Motor neuron (in vitro differentiated cells): ENCODE results near the gene SLC25A15. TPM values are rescaled to one million over a fixed set of nuclear protein-coding genes. Genes with fewer than 3 reads are reported as not detected.
"Not testable (repeated sequence)": the region's sequence is repeated elsewhere in the genome, so short reads cannot be mapped to it uniquely, and the experiment has no call there.

Experiments used
- ATAC-seq, 8 experiments: fragments of 200-7000 bp; cut with Tn5 transposase; replicated peaks in 6 of 8; 2 replicates each; pipeline ENCODE4 v1.8.0; 2021; ENCODE audit warnings: mild to moderate bottlenecking in 8 of 8, moderate library complexity in 8 of 8
- H3K27ac ChIP-seq, 2 donors: fragments of 250-450 bp; sonication (Bioruptor Pico); 2 replicates each; pipeline ENCODE4 v1.9.0; 2021; ENCODE audit warnings: antibody characterized with exemption in 2 of 2, mild to moderate bottlenecking in 2 of 2, moderate library complexity in 1 of 2
- H3K4me1 ChIP-seq, 2 donors: fragments of 250-450 bp; sonication (Bioruptor Pico); replicated peaks in 1 of 2; 2 replicates each; pipeline ENCODE4 v1.6.1; 2021; ENCODE audit warnings: antibody characterized with exemption in 2 of 2, mild to moderate bottlenecking in 2 of 2, moderate library complexity in 1 of 2
- H3K4me3 ChIP-seq, 5 donors: fragments of 250-450 bp; sonication (Bioruptor Pico); 2 replicates each; pipeline ENCODE4 v1.9.0; 2021; ENCODE audit warnings: antibody characterized with exemption in 5 of 5, mild to moderate bottlenecking in 5 of 5, moderate library complexity in 4 of 5
- WGBS, 10 experiments: fragments of 450-650 bp; shearing (Covaris generic); methylation state at CpG; one replicate each; pipeline ENCODE4 v1.0.0; 2022; 5-methylcytosine and 5-hydroxymethylcytosine counted together
- in situ Hi-C, 9 experiments: fragments of 400-800 bp; cut with MboI; loops; one replicate each; pipeline ENCODE4 v1.15.0; 2021; ENCODE audit warnings: low sequenced_read_pairs in 9 of 9, low pct_unique_long_range_greater_than_20kb in 2 of 9; ENCODE audit not compliant: unreplicated experiment in 9 of 9
- total RNA-seq, 8 experiments: library from RNA; unstranded; fragments of 300-600 nt; gene quantifications; 2 replicates each; pipeline versions ENCODE4 v1.2.3 to v1.2.4, GENCODE V29; 2022

SLC25A15 gene
- total RNA-seq, 8 experiments from 2014 or later = 11.0 to 25.1 (median 15.7) TPM

DNA sequence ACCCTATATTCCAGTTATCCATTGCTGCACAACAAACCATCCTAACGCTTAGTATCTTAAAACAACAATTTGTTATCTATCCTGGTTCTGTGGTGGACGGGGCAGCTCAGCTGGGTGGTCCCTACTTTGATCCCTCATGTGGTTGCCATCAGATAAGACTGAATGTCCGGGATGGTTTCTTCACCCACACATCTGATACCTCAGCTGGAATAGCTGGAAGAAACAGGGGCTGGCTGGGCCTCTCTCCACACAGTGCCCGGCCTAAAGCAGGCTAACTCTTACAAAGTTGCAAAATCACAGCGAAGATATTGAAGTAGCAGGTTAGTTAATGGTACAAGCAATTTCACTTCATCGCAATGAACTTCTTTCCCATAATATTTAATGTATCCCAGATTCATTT is 14.7 kb upstream of the SLC25A15 start:
- Histone ChIP-seq H3K4me1 (peaks cover 5 to 9% of the 10 kb centered on the region in 2 donors), H3K4me3 (no peak overlapping the region), H3K27ac (no peak overlapping the region)
- ATAC-seq = no peak
- 35 to 100% (median 86%) methylated on average over 2 to 5 of the region's 6 CpGs for WGBS, 10 experiments
- in situ Hi-C loops = loop anchor here in 1 of 9 experiments (25.0 kb wide), 1 partner anchor 288 kb away; the partner anchor contains the start of gene WBP4

DNA sequence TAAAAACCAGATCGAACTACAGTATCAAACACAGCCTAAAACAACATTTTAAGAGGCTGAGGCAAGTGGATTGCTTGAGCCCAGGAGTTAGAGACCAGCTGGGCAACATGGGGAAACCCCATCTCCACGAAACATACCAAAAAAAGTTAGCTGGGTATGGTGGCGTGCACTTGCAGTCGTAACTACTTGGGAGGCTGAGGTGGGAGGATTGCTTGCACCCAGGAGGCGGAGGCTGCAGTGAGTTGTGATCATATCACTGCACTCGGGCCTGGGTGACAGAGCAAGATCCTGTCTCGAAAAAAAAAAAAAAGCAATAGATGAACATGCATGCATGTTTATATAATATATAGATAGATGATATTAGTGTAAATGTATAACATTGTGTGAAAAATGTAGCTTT is 13.2 kb upstream of the SLC25A15 start:
- H3K27ac ChIP-seq = no peak overlapping the region
- peaks cover 0 to 4% of the 10 kb centered on the region in 2 donors for H3K4me1 ChIP-seq
- WGBS, 10 experiments = 46 to 89% (median 73%) methylated on average over 4 to 6 of the region's 7 CpGs; no CpG with 5 or more reads in 5 of the 10 experiments
- in situ Hi-C loops = loop anchor here in 1 of 9 experiments (25.0 kb wide), 1 partner anchor 286 kb away; the partner anchor contains the start of gene WBP4
- H3K4me3 ChIP-seq = no peak overlapping the region
- no peak for ATAC-seq

DNA sequence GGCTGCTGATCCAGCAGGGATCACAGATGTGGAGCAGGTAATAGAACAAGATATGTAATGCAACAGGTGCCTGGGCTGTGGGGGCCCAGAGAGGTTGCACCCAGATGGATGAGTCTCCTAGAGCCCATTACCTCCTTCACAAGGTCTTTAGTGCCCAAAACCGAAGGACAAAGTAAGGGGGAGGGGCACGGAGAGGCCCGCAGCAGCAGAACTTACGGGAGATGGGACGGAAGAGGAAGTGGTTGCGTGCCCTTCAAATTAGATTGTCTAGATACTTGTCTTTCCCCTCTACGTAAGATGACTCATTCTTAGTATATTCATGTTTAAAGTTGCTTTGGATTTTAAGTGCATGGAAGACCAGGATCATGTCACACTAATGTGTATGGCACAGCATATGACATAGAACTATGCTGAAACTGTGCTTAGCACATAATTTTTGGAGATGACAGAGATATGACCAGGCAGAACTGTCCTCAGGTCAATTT is 12.7 kb upstream of the SLC25A15 start:
- in situ Hi-C loops = loop anchor here in 1 of 9 experiments (25.0 kb wide), 1 partner anchor 286 kb away; the partner anchor contains the start of gene WBP4
- peak in 2 of 8 experiments; percentile 5 to 11 for ATAC-seq
- Histone ChIP-seq H3K27ac (no peak overlapping the region), H3K4me1 (peaks cover 0 to 1% of the 10 kb centered on the region in 2 donors), H3K4me3 (no peak overlapping the region)
- 50 to 100% (median 75%) methylated on average over 1 to 7 of the region's 7 CpGs; no CpG with 5 or more reads in 1 of the 10 experiments for WGBS, 10 experiments

DNA sequence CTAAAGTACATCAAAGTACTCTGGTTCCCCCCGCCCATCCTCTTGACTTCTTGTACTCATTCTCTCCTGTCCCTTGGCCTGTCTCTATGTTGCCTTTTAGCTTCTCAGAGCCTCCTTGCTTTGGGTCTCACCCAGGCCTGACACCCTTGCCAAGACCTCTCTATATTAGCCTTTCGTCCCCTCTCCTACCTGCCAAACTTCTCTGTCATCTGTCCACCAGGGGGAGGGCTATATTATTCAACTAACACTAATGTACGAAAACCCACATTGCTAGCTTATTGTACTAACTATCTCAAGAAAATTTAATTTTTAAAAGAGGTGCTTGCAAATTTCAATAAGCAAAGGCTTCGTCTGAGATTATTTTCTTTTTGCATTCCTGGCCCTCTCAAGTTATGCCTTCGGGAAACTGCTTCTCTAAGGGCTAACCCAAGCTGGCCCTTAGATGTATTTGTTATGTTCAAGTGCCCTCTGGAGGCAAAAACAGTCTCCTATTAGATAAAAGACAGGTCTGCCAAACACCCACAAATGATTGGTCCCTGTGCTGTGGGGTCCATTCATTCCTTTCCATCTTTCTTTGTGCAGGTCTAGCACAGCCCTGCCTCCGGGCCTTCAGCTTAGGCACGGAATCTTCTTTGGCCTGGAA is 12.1 kb upstream of the SLC25A15 start:
- no peak overlapping the region for H3K4me3 ChIP-seq

DNA sequence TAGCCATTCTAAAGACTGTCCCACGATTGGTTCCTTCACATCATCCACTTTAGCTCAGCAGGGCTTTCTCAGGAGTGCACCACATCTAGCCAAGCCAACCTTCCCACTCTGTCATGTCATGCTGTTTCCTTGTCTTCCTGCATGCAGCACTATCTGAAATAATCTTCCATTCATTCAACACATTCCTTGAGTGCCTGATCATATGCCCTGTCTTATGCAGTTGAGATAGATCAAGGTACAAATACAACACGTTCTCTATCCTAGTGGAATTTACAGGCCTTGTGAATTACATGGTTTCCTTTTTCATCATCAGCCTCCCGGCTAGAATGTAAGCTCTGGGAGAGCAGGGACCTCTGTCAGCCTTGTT is 11.6 kb upstream of the SLC25A15 start:
- peak in 2 of 8 experiments; percentile 5 to 24 for ATAC-seq
- Histone ChIP-seq H3K4me1 (no peaks in the 10 kb centered on the region), H3K27ac (no peak overlapping the region), H3K4me3 (no peak overlapping the region)
- 0 to 92% (median 46%) methylated on average over 1 to 3 of the region's 3 CpGs; no CpG with 5 or more reads in 2 of the 10 experiments for WGBS, 10 experiments
- in situ Hi-C loops = loop anchor here in 1 of 9 experiments (25.0 kb wide), 1 partner anchor 285 kb away; the partner anchor contains the start of gene WBP4

More for the DNA sequence above, 12.1 kb upstream of the SLC25A15 start:
- peak; percentile 63 to 97 (median 88) for ATAC-seq
- Histone ChIP-seq H3K27ac (no peak overlapping the region), H3K4me1 (no peaks in the 10 kb centered on the region)
- in situ Hi-C loops = loop anchor here in 1 of 9 experiments (25.0 kb wide), 1 partner anchor 285 kb away; the partner anchor contains the start of gene WBP4
- 0 to 64% (median 35%) methylated on average over 3 to 7 of the region's 7 CpGs for WGBS, 10 experiments

DNA sequence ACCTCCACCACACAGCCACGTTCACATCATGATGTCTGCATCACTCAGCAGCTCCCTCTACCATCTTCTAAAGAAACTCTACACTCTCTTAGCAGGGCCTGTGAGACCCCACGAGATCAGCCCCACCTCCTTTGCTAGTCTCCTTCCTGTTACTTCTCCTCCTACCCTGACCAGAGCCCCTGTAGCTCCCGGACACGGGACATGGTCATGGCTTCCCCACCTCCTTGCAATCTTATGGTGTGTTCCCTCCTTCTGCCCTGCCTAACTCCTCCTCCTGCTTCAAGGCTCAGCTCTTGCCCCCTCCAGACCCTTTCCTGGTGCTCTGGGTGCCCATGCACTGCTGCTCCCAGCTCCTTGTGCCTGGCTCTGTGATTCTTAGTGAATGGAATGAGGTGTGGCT is 10.4 kb upstream of the SLC25A15 start:
- Histone ChIP-seq H3K27ac (no peak overlapping the region), H3K4me1 (no peaks in the 10 kb centered on the region), H3K4me3 (no peak overlapping the region)
- 0 to 64% (median 56%) methylated on average over 1 to 4 of the region's 4 CpGs; no CpG with 5 or more reads in 6 of the 10 experiments for WGBS, 10 experiments
- in situ Hi-C loops = loop anchor here in 1 of 9 experiments (25.0 kb wide), 1 partner anchor 283 kb away; the partner anchor contains the start of gene WBP4
- no peak for ATAC-seq

DNA sequence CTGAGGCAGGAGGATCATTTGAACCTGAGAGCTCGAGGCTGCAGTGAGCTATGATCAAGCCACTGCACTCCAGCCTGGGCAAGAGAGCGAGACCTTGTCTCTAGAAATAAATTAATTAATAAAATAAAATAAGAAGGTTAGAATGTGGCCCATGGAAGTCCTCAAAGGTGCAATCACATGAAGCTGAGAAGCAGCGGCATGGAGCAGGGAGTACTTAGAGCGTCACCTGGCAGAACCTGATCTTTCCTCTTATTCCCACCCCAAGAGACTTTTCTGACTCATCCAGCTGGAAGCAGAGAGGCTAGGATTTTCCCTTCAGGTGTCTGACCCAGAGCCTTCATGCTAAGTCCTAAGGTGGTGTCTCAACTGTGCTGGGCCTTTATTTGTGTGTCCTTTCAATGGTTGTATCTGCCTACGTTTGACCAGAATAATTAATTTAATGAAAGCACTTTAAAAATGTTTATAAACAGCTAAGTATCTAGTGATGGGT is 9.6 kb upstream of the SLC25A15 start:
- in situ Hi-C loops = loop anchor here in 1 of 9 experiments (25.0 kb wide), 1 partner anchor 282 kb away; the partner anchor contains the start of gene WBP4
- no peak overlapping the region for H3K4me3 ChIP-seq
- WGBS, 10 experiments = 60 to 100% (median 86%) methylated on average over 1 to 4 of the region's 5 CpGs; no CpG with 5 or more reads in 2 of the 10 experiments
- no peak for ATAC-seq
- no peak overlapping the region for H3K27ac ChIP-seq
- no peaks in the 10 kb centered on the region for H3K4me1 ChIP-seq

DNA sequence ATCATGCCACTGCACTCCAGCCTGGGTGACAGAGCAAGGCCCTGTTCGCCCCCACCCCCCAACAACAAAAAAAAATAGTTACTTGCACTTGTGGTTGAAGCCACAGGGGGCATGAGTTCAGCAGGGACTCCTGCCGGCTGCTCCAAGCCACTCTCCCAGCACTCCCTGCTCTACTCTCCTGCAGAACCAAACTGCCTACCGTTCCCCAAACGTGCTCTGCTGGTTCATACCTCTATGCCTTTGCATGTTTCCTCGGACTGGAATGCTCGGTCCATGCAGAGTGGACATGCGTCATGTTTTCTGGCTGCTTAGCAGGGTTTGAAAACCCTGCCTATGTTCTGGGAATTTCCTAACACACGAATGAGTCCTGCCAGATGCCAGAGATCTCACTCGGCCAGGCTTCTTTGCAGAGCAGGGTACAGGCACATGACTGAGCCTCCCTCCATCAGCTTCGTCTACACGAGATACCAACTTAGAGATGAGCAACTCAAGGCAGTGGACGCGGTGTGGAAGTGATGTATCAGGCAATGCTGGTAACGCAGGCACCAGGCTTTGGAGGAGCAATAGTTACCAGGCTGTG is 8.5 kb upstream of the SLC25A15 start:
- in situ Hi-C loops = loop anchor here in 1 of 9 experiments (25.0 kb wide), 1 partner anchor 281 kb away; the partner anchor contains the start of gene WBP4
- ATAC-seq = peak in 3 of 8 experiments; percentile 11 to 27 (median 15)
- Histone ChIP-seq H3K4me1 (no peaks in the 10 kb centered on the region), H3K27ac (no peak overlapping the region), H3K4me3 (no peak overlapping the region)
- 40 to 100% (median 63%) methylated on average over 1 to 8 of the region's 14 CpGs; no CpG with 5 or more reads in 3 of the 10 experiments for WGBS, 10 experiments

DNA sequence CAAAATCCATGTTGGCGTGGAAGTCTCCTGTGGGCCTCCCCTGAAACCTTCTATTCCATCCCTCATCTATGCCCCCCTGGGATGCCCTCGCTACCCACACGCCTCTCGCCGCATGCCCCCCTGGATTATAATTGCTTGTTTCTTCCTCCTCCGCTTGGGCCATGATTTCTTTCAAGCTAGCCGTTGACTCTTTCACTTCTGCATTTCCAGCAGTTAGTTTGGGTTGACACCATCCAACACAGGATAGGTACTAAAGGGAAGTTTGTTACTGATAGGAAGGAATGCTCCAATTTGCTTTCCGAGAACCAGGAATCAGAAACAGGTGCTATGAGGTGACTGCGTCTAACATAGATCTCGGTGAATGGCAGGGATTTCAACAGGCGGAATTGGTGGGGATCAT is 7.7 kb upstream of the SLC25A15 start:
- Histone ChIP-seq H3K4me1 (no peaks in the 10 kb centered on the region), H3K4me3 (no peak overlapping the region), H3K27ac (no peak overlapping the region)
- 72 to 100% (median 92%) methylated on average over 1 to 10 of the region's 11 CpGs; no CpG with 5 or more reads in 4 of the 10 experiments for WGBS, 10 experiments
- in situ Hi-C loops = loop anchor here in 1 of 9 experiments (25.0 kb wide), 1 partner anchor 281 kb away; the partner anchor contains the start of gene WBP4
- no peak for ATAC-seq

DNA sequence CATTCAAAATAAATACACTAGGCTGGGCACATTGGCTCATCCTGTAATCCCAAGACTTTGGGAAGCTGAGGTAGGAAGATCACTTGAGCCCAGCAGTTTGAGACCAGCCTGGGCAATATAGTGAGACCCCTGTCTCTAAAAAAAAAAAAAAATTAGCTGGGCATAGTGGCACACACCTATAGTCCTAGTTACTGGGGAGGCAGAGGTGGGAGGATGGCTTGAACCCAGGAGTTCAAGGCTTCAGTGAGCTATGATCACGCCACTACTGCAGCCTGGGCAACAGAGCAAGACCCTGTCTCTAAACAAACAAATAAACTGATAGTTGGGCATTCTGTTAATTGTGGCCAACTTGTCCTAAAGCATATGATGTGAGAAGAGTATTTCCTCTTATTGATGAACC is 6.4 kb upstream of the SLC25A15 start:
- not testable (repeated sequence) for H3K27ac ChIP-seq, ATAC-seq, H3K4me3 ChIP-seq, H3K4me1 ChIP-seq
- in situ Hi-C loops = loop anchor here in 1 of 9 experiments (25.0 kb wide), 1 partner anchor 279 kb away; the partner anchor contains the start of gene WBP4
- WGBS, 10 experiments = 80 to 100% (median 91%) methylated on average over 1 of the region's 1 CpG; no CpG with 5 or more reads in 6 of the 10 experiments

DNA sequence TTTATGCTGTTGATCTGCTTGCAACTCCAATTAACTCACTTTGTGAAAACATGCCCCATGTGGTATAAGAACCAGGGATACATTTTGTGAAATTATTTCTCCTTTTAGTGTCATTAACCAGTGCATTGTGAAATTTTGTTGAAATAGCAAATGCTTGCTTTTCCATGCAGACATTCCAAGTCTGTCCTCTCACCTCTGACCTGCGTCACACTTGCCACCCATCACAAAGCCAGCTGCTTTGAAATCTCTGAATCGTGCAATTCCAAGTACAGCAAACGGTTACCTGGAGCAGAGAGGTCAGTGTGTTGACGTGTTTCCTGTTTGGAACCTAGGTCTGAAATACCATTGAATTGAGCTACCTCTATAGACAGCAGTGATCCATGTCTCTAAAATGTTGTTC is 4.9 kb upstream of the SLC25A15 start:
- Histone ChIP-seq H3K27ac (no peak overlapping the region), H3K4me3 (no peak overlapping the region), H3K4me1 (no peaks in the 10 kb centered on the region)
- WGBS, 10 experiments = 50 to 100% (median 85%) methylated on average over 1 to 4 of the region's 4 CpGs; no CpG with 5 or more reads in 1 of the 10 experiments
- in situ Hi-C loops = loop anchor here in 1 of 9 experiments (25.0 kb wide), 1 partner anchor 278 kb away; the partner anchor contains the start of gene WBP4
- ATAC-seq = no peak

DNA sequence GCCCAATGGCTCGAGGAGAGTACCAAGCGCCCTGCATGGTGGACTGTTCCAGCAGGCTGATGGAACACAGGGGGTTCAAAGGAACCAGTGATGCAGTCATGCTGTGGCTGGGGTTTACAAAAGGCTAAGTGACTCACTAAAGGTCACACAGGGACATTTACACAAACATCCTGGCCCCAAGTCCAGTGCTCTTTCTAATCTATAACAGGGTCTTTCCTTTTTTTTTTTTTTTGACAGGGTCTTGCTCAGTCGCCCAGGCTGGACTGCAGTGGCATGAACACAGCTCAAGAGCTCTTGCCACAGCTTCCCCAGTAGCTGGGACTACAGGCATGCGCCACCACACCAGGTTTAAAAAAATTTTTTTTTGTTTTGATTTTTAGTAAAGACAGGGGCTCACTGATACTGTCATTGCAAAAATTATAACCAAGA is 2.8 kb upstream of the SLC25A15 start:
- no peak overlapping the region for H3K27ac ChIP-seq
- 76 to 100% (median 91%) methylated on average over 1 to 4 of the region's 4 CpGs; no CpG with 5 or more reads in 2 of the 10 experiments for WGBS, 10 experiments
- ATAC-seq = no peak
- no peak overlapping the region for H3K4me3 ChIP-seq
- in situ Hi-C loops = loop anchor here in 1 of 9 experiments (25.0 kb wide), 1 partner anchor 276 kb away; the partner anchor contains the start of gene WBP4
- peaks cover 0 to 6% of the 10 kb centered on the region in 2 donors for H3K4me1 ChIP-seq
